Fibroblast of lung (primary cell): ENCODE data around the gene TUBB8. TPM values are rescaled to one million over a fixed set of nuclear protein-coding genes. Genes with fewer than 3 reads are reported as not detected.
"Not testable (repeated sequence)": the region's sequence is repeated elsewhere in the genome, so short reads cannot be mapped to it uniquely, and the experiment has no call there.

Experiments
- DNase-seq, 2 donors: peaks; one replicate each; pipeline versions ENCODE4 v3.0.0 to v3.0.0-alpha.2; 2010; ENCODE audit warnings: low read depth in 2 of 2
- H2AFZ ChIP-seq: 2 replicates; pipeline ENCODE4 v1.5.1; 2012; ENCODE audit warnings: low read length, control low read depth, inconsistent platforms
- H3K27ac ChIP-seq: 2 replicates; pipeline ENCODE4 v1.5.1; 2011; ENCODE audit warnings: low read length, control low read depth; ENCODE audit not compliant: insufficient read depth
- H3K27me3 ChIP-seq: 2 replicates; pipeline ENCODE4 v1.5.1; 2011; ENCODE audit warnings: mild to moderate bottlenecking, low read length; ENCODE audit not compliant: control insufficient read depth, insufficient read depth
- H3K36me3 ChIP-seq: 2 replicates; pipeline ENCODE4 v1.5.1; 2011; ENCODE audit warnings: low read length; ENCODE audit not compliant: control insufficient read depth, insufficient read depth
- H3K4me1 ChIP-seq: 2 replicates; pipeline ENCODE4 v1.5.1; 2011; ENCODE audit warnings: low read length; ENCODE audit not compliant: control insufficient read depth, insufficient read depth; ENCODE audit errors: extremely low read depth
- H3K4me2 ChIP-seq: 2 replicates; pipeline ENCODE4 v1.5.1; 2011; ENCODE audit warnings: low read length, control low read depth; ENCODE audit not compliant: insufficient read depth; ENCODE audit errors: extremely low read depth
- H3K4me3 ChIP-seq, 4 experiments: fragments of 200-600 bp in 1 of 4; sonication (generic) in 1 of 4; replicated peaks in 1 of 4; 2 replicates each; pipeline ENCODE4 v1.5.1; 2011 to 2016; ENCODE audit warnings: low read length in 4 of 4, low read depth in 3 of 4, mild to moderate bottlenecking in 3 of 4, control low read depth in 2 of 4, inconsistent platforms in 1 of 4, mixed read lengths in 1 of 4; ENCODE audit not compliant: insufficient read depth in 1 of 4; ENCODE audit errors: control extremely low read depth in 1 of 4
- H3K79me2 ChIP-seq: 2 replicates; pipeline ENCODE4 v1.5.1; 2012; ENCODE audit warnings: mild to moderate bottlenecking, low read length, inconsistent platforms; ENCODE audit not compliant: control insufficient read depth, insufficient read depth
- H3K9ac ChIP-seq: 2 replicates; pipeline ENCODE4 v1.5.1; 2011; ENCODE audit warnings: mild to moderate bottlenecking, low read length, control low read depth; ENCODE audit not compliant: insufficient read depth
- H3K9me3 ChIP-seq: 2 replicates; pipeline ENCODE4 v1.5.1; 2012; ENCODE audit warnings: low read depth, low read length; ENCODE audit not compliant: control insufficient read depth, insufficient read depth
- H4K20me1 ChIP-seq: 2 replicates; pipeline ENCODE4 v1.5.1; 2011; ENCODE audit warnings: low read length; ENCODE audit not compliant: control insufficient read depth, insufficient read depth; ENCODE audit errors: extremely low read depth
- CTCF ChIP-seq, 2 donors: IDR thresholded peaks in 1 of 2; conservative IDR thresholded peaks in 1 of 2; 1 replicate in 1 of 2; 2 replicates in 1 of 2; pipeline ENCODE4 v1.5.1; 2011 to 2012; ENCODE audit warnings: low read length in 2 of 2, control low read depth in 1 of 2, inconsistent platforms in 1 of 2, low read depth in 1 of 2, mild to moderate bottlenecking in 1 of 2
- polyA plus RNA-seq, 2 donors: library from polyadenylated mRNA; depleted of rRNA in 1 of 2; stranded (reverse) in 1 of 2; unstranded in 1 of 2; fragments of >200 nt; gene quantifications; 2 replicates each; pipeline ENCODE4 v1.2.1, GENCODE V29; 2011 to 2012; ENCODE audit warnings: missing spikeins in 1 of 2
- total RNA-seq: library from RNA; depleted of rRNA; stranded (reverse); fragments of >200 nt; gene quantifications from 2 replicates; pipeline ENCODE4 v1.2.1, GENCODE V29; 2014

The TUBB8 gene
- total and polyA plus RNA-seq, 2 donors (not counting 1 experiment from before 2014, with no cell fraction given), result not detected

GRCh38 chr10:73543-74265 lies 24.6 kb upstream of the TUBB8 start:
- DNase-seq, result peak; percentile 50 to 62
- Histone ChIP-seq H3K4me3 (peak overlapping the region; percentile 49 to 60 (median 56)), H3K4me2 (peak overlapping the region; percentile 40), H2AFZ (peak overlapping the region; percentile 58)
- H3K79me2 ChIP-seq, H3K36me3 ChIP-seq, H3K9ac ChIP-seq, H3K9me3 ChIP-seq, H4K20me1 ChIP-seq, H3K27me3 ChIP-seq, H3K27ac ChIP-seq, H3K4me1 ChIP-seq: not testable (repeated sequence)
- peak; percentile 51 to 64 for TF ChIP-seq CTCF (conservative IDR thresholded peaks at IDR 0.05 in 1 of 2, IDR thresholded peaks at IDR 0.05 in 1 of 2; ENCODE audit: low read depth in 1 of 2, low read length in 2 of 2)

- DNase-seq, H3K4me1 ChIP-seq: not testable (repeated sequence)
Measured at GRCh38 chr10:68156-68555, 19.1 kb upstream of the TUBB8 start.

GRCh38 chr10:49926-50325 lies 830 bp upstream of the TUBB8 start:
- H3K9ac ChIP-seq, H3K4me2 ChIP-seq, DNase-seq, H2AFZ ChIP-seq, H3K27ac ChIP-seq, H3K4me1 ChIP-seq, H3K79me2 ChIP-seq, H3K36me3 ChIP-seq, H3K4me3 ChIP-seq, H3K9me3 ChIP-seq, H3K27me3 ChIP-seq, H4K20me1 ChIP-seq: not testable (repeated sequence)

More at GRCh38 chr10:68156-68555, 19.1 kb upstream of the TUBB8 start:
- not testable (repeated sequence) for H4K20me1 ChIP-seq, H3K9ac ChIP-seq, H3K27me3 ChIP-seq, H3K4me2 ChIP-seq, H3K79me2 ChIP-seq, H3K9me3 ChIP-seq, H2AFZ ChIP-seq, H3K36me3 ChIP-seq, H3K27ac ChIP-seq, H3K4me3 ChIP-seq

GRCh38 chr10:47864-48263 lies 1.2 kb downstream of the TUBB8 start:
- H3K27me3 ChIP-seq, H3K4me2 ChIP-seq, H3K9ac ChIP-seq, H2AFZ ChIP-seq, H3K27ac ChIP-seq, H3K4me1 ChIP-seq, H3K79me2 ChIP-seq, H3K9me3 ChIP-seq, H3K36me3 ChIP-seq, H4K20me1 ChIP-seq, H3K4me3 ChIP-seq, DNase-seq: not testable (repeated sequence)

GRCh38 chr10:13315-13635 lies 35.8 kb downstream of the TUBB8 start:
- H3K79me2 ChIP-seq, H2AFZ ChIP-seq, DNase-seq, H3K4me1 ChIP-seq, H3K27ac ChIP-seq, H3K4me2 ChIP-seq, H3K4me3 ChIP-seq, H4K20me1 ChIP-seq, H3K27me3 ChIP-seq, H3K36me3 ChIP-seq, H3K9ac ChIP-seq, H3K9me3 ChIP-seq: not testable (repeated sequence)

- H3K4me3 ChIP-seq, H3K27me3 ChIP-seq, H3K9ac ChIP-seq, H2AFZ ChIP-seq, H3K9me3 ChIP-seq, H3K79me2 ChIP-seq, H3K4me2 ChIP-seq, H3K4me1 ChIP-seq, DNase-seq, H3K36me3 ChIP-seq, H4K20me1 ChIP-seq, H3K27ac ChIP-seq: not testable (repeated sequence)
Measured at GRCh38 chr10:12444-13314, 36.4 kb downstream of the TUBB8 start.
